Activated CD8-positive, alpha-beta memory T cell treated with anti-CD3 and anti-CD28 coated beads, Interleukin-2, amount 10 ng/mL, durations not matched to agents 7 days and 5 days (primary cell): Measurements from ENCODE around the gene HHIP. TPM values are rescaled to one million over a fixed set of nuclear protein-coding genes. Genes with fewer than 3 reads are reported as not detected.
"Not testable (repeated sequence)": the region's sequence is repeated elsewhere in the genome, so short reads cannot be mapped to it uniquely, and the experiment has no call there.

ENCODE experiments used
- ATAC-seq: fragments of 150-1000 bp; cut with Tn5 transposase; one replicate; pipeline ENCODE4 v1.10.0; 2021; ENCODE audit warnings: moderate library complexity
- CTCF ChIA-PET: fragments of 350-600 bp; sonication (Branson Sonifier 250); formaldehyde crosslinking; loops from one replicate; lab custom pipeline; 2021; ENCODE audit warnings: antibody characterized with exemption; lab: Charles Lee
- DNase-seq: peaks from one replicate; pipeline ENCODE4 v3.0.0-alpha.2; 2020
- H3K27ac Mint-ChIP-seq: one replicate; pipeline ENCODE4 v1.8.0; 2021; ENCODE audit warnings: mild to moderate bottlenecking, mixed read lengths
- H3K27me3 Mint-ChIP-seq: one replicate; pipeline ENCODE4 v1.8.0; 2021; ENCODE audit warnings: mixed read lengths
- H3K36me3 Mint-ChIP-seq: one replicate; pipeline ENCODE4 v1.8.0; 2021; ENCODE audit warnings: mild to moderate bottlenecking, mixed read lengths
- H3K4me1 Mint-ChIP-seq: one replicate; pipeline ENCODE4 v1.8.0; 2021; ENCODE audit warnings: mixed read lengths
- H3K4me3 Mint-ChIP-seq: one replicate; pipeline ENCODE4 v1.8.0; 2021; ENCODE audit warnings: mild to moderate bottlenecking, moderate library complexity, mixed read lengths
- H3K9me3 Mint-ChIP-seq: one replicate; pipeline ENCODE4 v1.8.0; 2022; ENCODE audit warnings: low read depth, mixed read lengths
- total RNA-seq, 2 experiments: library from RNA; stranded (reverse); gene quantifications; one replicate each; pipeline ENCODE4 v1.2.3, GENCODE V29; 2021

The HHIP gene
- total RNA-seq, 2 experiments from 2014 or later: not detected

GRCh38 chr4:144768809-144769208 is 122.9 kb downstream of the HHIP start:
- H3K4me3 Mint-ChIP-seq, H3K4me1 Mint-ChIP-seq, H3K27ac Mint-ChIP-seq, CTCF ChIA-PET, ATAC-seq, H3K9me3 Mint-ChIP-seq, H3K27me3 Mint-ChIP-seq, DNase-seq, H3K36me3 Mint-ChIP-seq: not testable (repeated sequence)

- Mint-ChIP-seq H3K4me3 (no peak overlapping the region), H3K27ac (no peak overlapping the region), H3K4me1 (no peaks in the 10 kb centered on the region), H3K27me3 (peaks cover 3% of the 10 kb centered on the region), H3K9me3 (peaks cover 4% of the 10 kb centered on the region), H3K36me3 (no peaks in the 10 kb centered on the region)
- CTCF ChIA-PET: no interaction called here
- ATAC-seq (no peak), DNase-seq (no peak)
Measured at GRCh38 chr4:144778364-144778763, 132.4 kb downstream of the HHIP start.

GRCh38 chr4:144782345-144782744 is 136.4 kb downstream of the HHIP start:
- no peak for ATAC-seq
- no peak for DNase-seq
- CTCF ChIA-PET: no interaction called here
- Mint-ChIP-seq H3K36me3 (no peaks in the 10 kb centered on the region), H3K4me3 (no peak overlapping the region), H3K4me1 (peaks cover 3% of the 10 kb centered on the region), H3K27ac (no peak overlapping the region), H3K27me3 (peaks cover 8% of the 10 kb centered on the region), H3K9me3 (no peaks in the 10 kb centered on the region)

DNA sequence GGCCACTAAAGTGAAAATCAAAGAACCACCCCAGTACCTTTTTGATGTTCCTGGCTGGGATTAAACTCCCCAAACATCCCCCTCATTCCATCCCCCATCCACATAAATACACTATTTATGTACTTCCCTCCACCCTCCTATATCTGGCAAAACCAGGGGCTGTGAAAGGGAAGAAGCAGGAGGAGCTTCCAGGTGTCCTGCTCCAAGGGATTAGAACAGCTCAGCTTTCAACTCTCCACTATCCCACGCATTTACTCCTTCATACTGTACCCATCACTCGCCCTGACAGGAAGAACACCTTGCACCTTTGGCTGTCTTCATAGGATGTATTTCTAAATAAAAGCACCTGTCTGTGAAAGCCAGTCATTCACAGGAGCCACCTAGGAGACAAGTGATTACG is 140.0 kb downstream of the HHIP start:
- Mint-ChIP-seq H3K4me3 (no peak overlapping the region), H3K27me3 (peaks cover 8% of the 10 kb centered on the region), H3K4me1 (peaks cover 6% of the 10 kb centered on the region), H3K27ac (no peak overlapping the region), H3K9me3 (no peaks in the 10 kb centered on the region), H3K36me3 (no peaks in the 10 kb centered on the region)
- DNase-seq (no peak), ATAC-seq (no peak)
- CTCF ChIA-PET: no interaction called here

DNA sequence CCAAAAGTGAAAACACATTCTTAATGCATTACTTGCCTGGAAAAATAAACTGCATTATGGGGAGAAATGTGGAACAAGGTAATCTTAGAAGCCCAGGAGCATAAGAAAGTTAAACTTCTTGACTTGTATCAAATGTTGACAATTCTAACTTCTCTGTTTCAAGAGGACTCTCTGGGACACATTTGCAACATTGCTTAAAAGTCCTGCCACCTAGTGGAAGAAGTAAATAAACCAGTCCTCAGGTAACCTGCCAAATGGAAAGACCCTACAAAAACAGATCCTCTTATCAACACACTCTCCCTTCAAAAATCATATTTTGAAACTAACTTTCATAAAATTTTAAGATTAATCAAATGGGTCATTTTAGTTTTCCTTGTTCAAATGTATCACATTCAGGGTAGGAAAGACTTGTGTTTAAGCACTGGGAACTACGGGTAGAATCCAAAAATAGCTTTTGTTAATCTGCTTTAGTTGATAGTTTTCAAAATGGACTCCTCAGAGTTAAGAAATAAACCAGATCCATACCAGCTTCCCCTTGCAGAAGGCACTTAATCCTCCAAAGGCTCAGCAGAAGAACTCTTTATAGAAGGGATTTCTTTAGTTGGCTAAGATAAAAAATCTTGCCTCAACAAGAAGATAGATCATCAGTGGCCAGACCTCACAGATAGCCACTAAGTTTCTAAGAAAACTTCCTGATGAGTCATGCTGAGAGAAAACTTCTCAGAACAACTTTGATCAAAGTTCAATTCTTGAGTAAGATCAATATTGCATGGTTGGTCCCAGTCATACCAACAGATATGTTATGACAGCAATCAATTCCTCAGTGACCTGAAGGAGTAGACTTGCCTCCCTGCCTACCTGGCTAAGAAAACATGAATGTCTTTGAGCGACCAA is 141.7 kb downstream of the HHIP start:
- Mint-ChIP-seq H3K9me3 (peaks cover under 1% of the 10 kb centered on the region), H3K36me3 (no peaks in the 10 kb centered on the region), H3K4me1 (peaks cover 6% of the 10 kb centered on the region), H3K27ac (no peak overlapping the region), H3K27me3 (peaks cover 5% of the 10 kb centered on the region), H3K4me3 (no peak overlapping the region)
- ATAC-seq (peak; percentile 36), DNase-seq (no peak)
- CTCF ChIA-PET: interaction anchor here (0.7 kb wide), 1 partner anchor 10 kb away, joined by 3 read pairs; no protein-coding TSS in a partner anchor

- Mint-ChIP-seq H3K4me1 (peaks cover 6% of the 10 kb centered on the region), H3K4me3 (no peak overlapping the region), H3K27ac (no peak overlapping the region), H3K36me3 (no peaks in the 10 kb centered on the region), H3K27me3 (peaks cover 5% of the 10 kb centered on the region), H3K9me3 (peaks cover 4% of the 10 kb centered on the region)
- CTCF ChIA-PET: no interaction called here
- ATAC-seq: no peak
- DNase-seq: no peak
Measured at GRCh38 chr4:144788469-144788868, 142.5 kb downstream of the HHIP start.

- H3K9me3 Mint-ChIP-seq, H3K27me3 Mint-ChIP-seq, H3K36me3 Mint-ChIP-seq, DNase-seq, ATAC-seq, CTCF ChIA-PET, H3K27ac Mint-ChIP-seq, H3K4me3 Mint-ChIP-seq, H3K4me1 Mint-ChIP-seq: not testable (repeated sequence)
Measured at GRCh38 chr4:144791933-144792332, 146.0 kb downstream of the HHIP start.
